Stimulated activated CD8-positive, alpha-beta memory T cell treated with anti-CD3 and anti-CD28 coated beads, Interleukin-7, amount 100 ng/mL, for 1 hour (primary cell): ENCODE measurements around the gene SLC27A3.

Experiments
- DNase-seq, 2 donors: peaks; one replicate each; pipeline ENCODE4 v3.0.0-alpha.2; 2020; ENCODE audit warnings: low read depth in 2 of 2

The SLC27A3 gene

GRCh38 chr1:153774780-153775457, at the start of gene SLC27A3:
Gene SLC27A3 (plus strand): TSS chr1:153775407. CDS start chr1:153775498, 91 bp downstream.
- peak; percentile 7 to 13 for DNase-seq

GRCh38 chr1:153727463-153728304, 47.5 kb upstream of the SLC27A3 start, which contains the start of gene INTS3:
Gene INTS3 (plus strand): TSS chr1:153728050. CDS start chr1:153728635, 585 bp downstream.
- DNase-seq, result peak; percentile 97 to 98

DNA sequence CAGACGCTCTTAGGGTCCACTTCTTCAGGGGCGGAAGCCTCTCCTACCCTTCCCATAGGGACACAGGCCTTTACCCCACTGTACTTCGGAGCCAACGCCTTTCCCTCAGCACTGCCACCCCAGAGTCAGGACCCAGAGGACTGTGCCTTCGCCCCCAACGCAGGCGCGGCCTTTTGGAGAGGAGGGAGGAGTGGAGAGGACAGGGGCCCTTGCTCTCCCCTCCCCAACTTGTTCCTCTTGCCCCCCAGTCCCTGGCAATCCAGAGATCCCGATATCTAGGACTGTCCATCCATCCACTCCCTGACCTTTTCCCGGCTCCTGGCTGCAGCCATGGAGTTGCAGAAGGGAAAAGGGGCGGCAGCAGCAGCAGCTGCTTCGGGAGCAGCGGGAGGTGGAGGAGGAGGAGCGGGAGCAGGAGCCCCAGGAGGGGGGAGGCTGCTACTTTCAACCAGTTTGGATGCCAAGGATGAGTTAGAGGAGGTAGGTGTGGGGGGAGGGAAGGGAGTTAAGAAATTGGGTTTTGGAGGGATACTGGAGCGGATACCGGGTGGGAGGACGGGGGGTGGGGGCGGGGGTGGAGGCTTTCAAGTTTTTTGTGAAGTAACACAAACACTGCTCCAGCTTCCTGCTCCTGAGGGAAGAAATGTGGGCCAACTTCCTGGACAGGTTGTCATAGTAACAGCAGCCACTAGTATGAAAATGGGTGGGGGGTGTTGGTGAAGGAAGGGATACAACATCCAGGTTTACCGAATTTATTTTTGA, 46.7 kb upstream of the SLC27A3 start:
- peak in 1 of 2 donors; percentile 8 for DNase-seq

- no peak for DNase-seq
Observed at GRCh38 chr1:153730468-153730988, 44.7 kb upstream of the SLC27A3 start.

- no peak for DNase-seq
Observed at GRCh38 chr1:153733970-153734369, 41.2 kb upstream of the SLC27A3 start.

- DNase-seq, result no peak
Observed at GRCh38 chr1:153734396-153735089, 40.7 kb upstream of the SLC27A3 start.

GRCh38 chr1:153735090-153735420, 40.2 kb upstream of the SLC27A3 start:
- DNase-seq, result no peak

- no peak for DNase-seq
Observed at GRCh38 chr1:153741986-153742385, 33.2 kb upstream of the SLC27A3 start.

DNA sequence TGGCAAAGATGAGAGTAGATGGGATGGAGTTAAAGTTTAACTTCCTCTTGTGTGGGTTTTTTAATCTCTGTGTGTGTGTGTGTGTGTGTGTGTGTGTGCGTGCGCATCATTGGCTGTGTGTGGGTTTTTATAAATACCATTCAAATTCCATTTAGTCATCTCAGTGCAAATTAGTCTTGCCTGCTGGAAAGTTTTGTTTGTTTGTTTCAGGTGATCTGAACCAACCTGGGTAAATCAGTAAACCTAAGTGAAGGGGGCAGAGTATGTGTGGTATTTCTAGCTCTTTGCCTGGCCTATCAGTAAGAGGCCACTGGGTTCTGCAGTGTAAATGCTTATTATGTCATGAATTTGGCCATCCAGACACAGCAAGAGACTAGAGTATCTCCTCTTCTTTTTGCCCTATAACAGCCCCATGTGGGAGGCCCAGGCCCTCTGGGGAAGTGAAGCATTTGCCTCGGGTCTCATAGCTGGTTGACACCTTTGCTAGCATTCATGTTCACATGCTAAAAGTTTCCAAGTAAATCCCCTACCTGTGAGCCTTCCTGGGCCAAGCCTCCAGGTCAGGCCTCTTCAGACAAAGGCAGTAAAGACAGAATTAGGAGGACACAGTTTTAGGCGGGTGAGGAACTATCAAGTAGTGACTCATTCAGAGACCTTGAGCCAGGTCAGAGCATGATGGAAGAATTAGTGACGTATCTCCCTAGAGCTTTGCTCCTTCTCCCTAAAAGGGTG, 32.6 kb upstream of the SLC27A3 start:
- DNase-seq, result no peak

- no peak for DNase-seq
Observed at GRCh38 chr1:153745417-153745816, 29.8 kb upstream of the SLC27A3 start.

GRCh38 chr1:153746174-153746573, 29.0 kb upstream of the SLC27A3 start:
- DNase-seq, result no peak

DNA sequence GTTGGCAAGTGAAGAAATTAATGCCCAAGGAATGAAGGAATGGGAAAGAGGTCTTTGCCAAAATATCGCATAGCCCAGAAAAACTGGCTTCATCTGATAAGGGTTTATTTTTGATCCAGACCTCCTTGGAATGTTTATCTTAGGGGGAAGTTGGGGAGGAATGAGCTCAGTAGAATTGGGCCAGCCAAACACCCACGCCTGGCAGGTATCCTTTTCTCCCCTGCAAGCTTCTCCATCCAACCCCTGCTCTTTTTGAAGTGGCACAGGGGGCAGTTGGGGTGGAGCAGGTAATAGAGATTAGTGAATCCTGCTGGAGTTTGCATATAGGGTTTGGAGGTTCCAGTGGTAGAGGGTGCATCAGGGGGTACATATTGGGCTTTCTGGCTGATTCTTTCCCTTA, 26.3 kb upstream of the SLC27A3 start:
- DNase-seq, result no peak

DNA sequence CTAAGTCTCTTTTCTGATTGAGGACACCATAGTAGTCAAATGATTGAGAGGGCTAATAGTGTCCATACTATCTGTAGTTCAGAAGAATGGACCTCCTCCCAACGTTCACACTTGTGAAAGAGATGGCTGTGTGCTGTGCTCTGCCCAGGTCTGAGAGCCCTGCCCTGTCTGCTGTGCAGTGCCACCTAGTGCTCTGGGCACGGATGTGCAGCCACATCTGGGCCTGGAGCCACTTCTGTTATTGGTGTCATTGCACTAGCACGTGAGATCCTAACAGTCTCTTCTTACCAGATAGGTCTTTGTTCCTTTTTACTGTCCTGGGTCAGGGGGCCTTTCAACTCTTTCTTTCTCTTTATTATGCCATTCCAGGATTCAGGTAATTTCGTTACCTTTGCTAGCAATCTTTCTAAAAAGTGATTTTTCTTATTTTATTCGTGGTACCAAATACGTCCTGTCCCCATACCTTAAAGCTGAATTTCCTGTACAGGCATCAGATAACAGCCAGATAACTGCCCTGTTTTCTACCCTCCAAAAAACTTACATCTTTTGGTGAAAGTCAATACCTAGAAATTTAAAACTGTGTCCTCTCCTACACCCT, 25.7 kb upstream of the SLC27A3 start:
- DNase-seq, result peak; percentile 52 to 55

DNA sequence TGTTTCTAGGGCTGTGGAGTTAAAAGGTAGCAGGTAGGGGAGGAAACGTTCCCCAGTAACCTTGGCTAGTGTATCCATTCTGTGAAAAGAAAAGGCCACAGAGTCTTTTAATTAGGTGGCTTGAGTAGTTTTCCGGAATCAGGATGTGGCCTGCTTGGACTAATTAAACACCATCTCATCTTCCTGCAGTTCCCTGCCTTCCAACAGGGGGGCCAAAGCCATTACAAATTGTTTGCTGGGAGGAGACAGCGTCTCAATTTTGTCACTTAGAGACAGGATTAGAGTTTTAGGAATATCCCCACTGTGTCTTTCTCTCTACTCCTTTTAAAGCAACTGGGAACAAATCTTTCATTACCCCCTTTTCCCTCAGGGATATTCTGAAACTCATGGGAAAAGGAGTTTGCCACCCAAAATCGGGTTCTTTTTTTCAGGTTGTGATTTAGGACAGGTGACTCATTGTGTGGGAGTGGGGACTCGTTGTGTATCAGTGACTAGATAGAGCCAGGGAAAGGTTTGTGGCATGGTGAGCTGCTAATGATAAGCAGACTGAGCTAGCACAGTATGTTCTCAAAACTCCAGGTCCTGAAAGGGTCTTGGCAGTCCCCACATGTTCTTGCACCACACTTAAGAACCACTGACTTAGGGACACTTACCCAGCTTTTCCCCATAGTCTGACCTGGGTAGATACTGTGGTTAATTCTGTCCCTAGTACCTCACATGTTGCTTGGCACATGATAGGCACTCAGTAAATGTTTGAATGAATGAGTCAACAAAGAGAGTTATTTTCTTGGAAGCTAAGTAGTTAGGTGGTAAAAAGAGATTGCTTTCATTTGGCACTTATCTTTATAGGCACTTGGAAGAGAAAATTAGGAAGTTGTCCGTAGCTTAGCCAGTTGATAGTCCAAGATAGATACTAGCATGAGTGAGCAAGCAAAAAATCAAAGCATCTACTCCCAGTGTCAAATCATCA, 24.9 kb upstream of the SLC27A3 start:
- no peak for DNase-seq

- DNase-seq, result no peak
Observed at GRCh38 chr1:153752072-153752471, 23.1 kb upstream of the SLC27A3 start.

- no peak for DNase-seq
Observed at GRCh38 chr1:153752571-153753195, 22.5 kb upstream of the SLC27A3 start.

- DNase-seq, result no peak
Observed at GRCh38 chr1:153754266-153754665, 20.9 kb upstream of the SLC27A3 start.

DNA sequence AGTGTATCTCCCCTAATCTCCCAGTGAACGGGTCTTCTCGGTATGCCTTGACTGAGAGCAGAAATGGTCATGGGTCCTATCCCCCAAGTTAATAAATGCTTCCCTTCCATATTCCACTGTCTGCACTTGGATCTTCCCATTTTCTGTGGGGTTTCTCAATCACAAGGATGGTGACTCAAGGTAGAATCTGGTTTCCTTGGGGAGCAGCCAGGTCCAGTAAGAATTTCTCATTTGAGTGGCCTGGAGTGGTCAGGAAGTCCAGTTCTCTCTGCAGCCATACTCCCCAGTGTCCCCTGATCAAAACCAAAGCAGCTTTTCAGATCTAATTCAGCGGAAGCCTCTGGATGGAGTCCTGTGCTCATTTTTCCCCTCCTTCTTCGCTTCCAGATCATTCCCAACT, 14.8 kb upstream of the SLC27A3 start:
- no peak for DNase-seq
